OCI-LY1 (cell line): ENCODE data around the gene SLC9C2.
"Not testable (repeated sequence)": the region's sequence is repeated elsewhere in the genome, so short reads cannot be mapped to it uniquely, and the experiment has no call there.

Experiments
- H2AFZ ChIP-seq: fragments of 200-600 bp; sonication (generic), shearing (Covaris generic); 2 replicates; pipeline ENCODE4 v1.6.0; 2014; ENCODE audit warnings: antibody characterized with exemption, mild to moderate bottlenecking, low read length
- H3F3A ChIP-seq: fragments of 200-600 bp; sonication (generic), shearing (Covaris generic); 2 replicates; pipeline ENCODE4 v1.6.0; 2014; ENCODE audit warnings: mild to moderate bottlenecking, antibody characterized with exemption, low read length, moderate library complexity; ENCODE audit not compliant: insufficient read depth
- H3K27ac ChIP-seq: fragments of 200-600 bp; sonication (generic); 2 replicates; pipeline ENCODE4 v1.5.1; 2014; ENCODE audit warnings: low read length, mixed run types, mild to moderate bottlenecking, low read depth; ENCODE audit not compliant: poor library complexity, severe bottlenecking
- H3K27me3 ChIP-seq: fragments of 200-600 bp; sonication (generic); 2 replicates; pipeline ENCODE4 v1.6.0; 2014; ENCODE audit warnings: antibody characterized with exemption, mild to moderate bottlenecking, low read length, moderate library complexity; ENCODE audit not compliant: insufficient read depth
- H3K36me3 ChIP-seq: fragments of 200-600 bp; sonication (generic); 2 replicates; pipeline ENCODE4 v1.6.1; 2014; ENCODE audit warnings: mild to moderate bottlenecking, antibody characterized with exemption, low read length, moderate library complexity, mixed read lengths; ENCODE audit not compliant: insufficient read depth
- H3K4me1 ChIP-seq: fragments of 200-600 bp; sonication (generic); 2 replicates; pipeline ENCODE4 v1.5.1; 2014; ENCODE audit warnings: mild to moderate bottlenecking, low read length, moderate library complexity; ENCODE audit not compliant: insufficient read depth, severe bottlenecking
- H3K4me2 ChIP-seq: fragments of 200-600 bp; sonication (generic), shearing (Covaris generic); 2 replicates; pipeline ENCODE4 v1.6.1; 2014; ENCODE audit warnings: low read length
- H3K4me3 ChIP-seq: fragments of 200-600 bp; sonication (generic); 2 replicates; pipeline ENCODE4 v1.5.1; 2014; ENCODE audit warnings: low read length, low read depth, mild to moderate bottlenecking, mixed read lengths; ENCODE audit not compliant: poor library complexity, severe bottlenecking
- H3K79me2 ChIP-seq: fragments of 200-600 bp; shearing (Covaris generic); 2 replicates; pipeline ENCODE4 v1.6.1; 2016; ENCODE audit warnings: mixed run types, low read length, mixed read lengths; ENCODE audit not compliant: insufficient read depth
- H3K9ac ChIP-seq: fragments of 200-600 bp; sonication (generic), shearing (Covaris generic); 2 replicates; pipeline ENCODE4 v1.6.1; 2014; ENCODE audit warnings: mild to moderate bottlenecking, low read length, mixed read lengths
- H3K9me2 ChIP-seq: fragments of 200-600 bp; sonication (generic), shearing (Covaris generic); 2 replicates; pipeline ENCODE4 v1.6.1; 2014; ENCODE audit warnings: low read depth, mild to moderate bottlenecking, low read length, mixed read lengths
- H3K9me3 ChIP-seq: fragments of 200-600 bp; shearing (Covaris generic); 2 replicates; pipeline ENCODE4 v1.6.1; 2014; ENCODE audit warnings: low read length, mixed read lengths
- H4K20me1 ChIP-seq: fragments of 200-600 bp; sonication (generic), shearing (Covaris generic); 2 replicates; pipeline ENCODE4 v1.6.0; 2016; ENCODE audit warnings: mild to moderate bottlenecking, low read length; ENCODE audit not compliant: insufficient read depth
- CTCF ChIP-seq: fragments of 200-600 bp; sonication (generic), shearing (Covaris generic); IDR thresholded peaks from 2 replicates; pipeline ENCODE4 v1.5.1; 2017; ENCODE audit warnings: mild to moderate bottlenecking, antibody characterized with exemption, low read length, moderate library complexity, mixed read lengths
- EZH2 ChIP-seq: fragments of 200-600 bp; sonication (generic), shearing (Covaris generic); IDR thresholded peaks from 2 replicates; pipeline ENCODE4 v1.8.0; 2017; ENCODE audit warnings: borderline replicate concordance, mixed run types, mild to moderate bottlenecking, antibody characterized with exemption, low read length, moderate library complexity, mixed read lengths

Gene SLC9C2

GRCh38 chr1:173603056-173603591 lies at the start of gene SLC9C2:
Gene SLC9C2, minus strand, starts transcription at chr1:173603072. Its CDS starts 1,296 bp downstream, at chr1:173601776.
- H3K4me3 ChIP-seq = no peak within 1 kb of the TSS

GRCh38 chr1:173648880-173649605 lies 46.2 kb upstream of the SLC9C2 start:
- H2AFZ ChIP-seq = no peak overlapping the region
- H3K27me3 ChIP-seq = no peaks in the 10 kb centered on the region
- H3K9me3 ChIP-seq = no peaks in the 10 kb centered on the region
- no peak overlapping the region for H3K4me3 ChIP-seq
- H4K20me1 ChIP-seq = no peaks in the 10 kb centered on the region
- H3K79me2 ChIP-seq = no peaks in the 10 kb centered on the region
- H3K4me2 ChIP-seq = no peak overlapping the region
- H3K27ac ChIP-seq = no peak overlapping the region
- H3F3A ChIP-seq = no peaks in the 10 kb centered on the region
- H3K9ac ChIP-seq = no peak overlapping the region
- H3K36me3 ChIP-seq = no peaks in the 10 kb centered on the region
- no peak for TF ChIP-seq EZH2
- TF ChIP-seq CTCF = no peak
- no peaks in the 10 kb centered on the region for H3K4me1 ChIP-seq
- H3K9me2 ChIP-seq = no peaks in the 10 kb centered on the region

More at GRCh38 chr1:173603056-173603591, at the start of gene SLC9C2:
- H2AFZ ChIP-seq = no peak within 1 kb of the TSS
- no peak within 1 kb of the TSS for H3K9ac ChIP-seq
- no peaks in the 10 kb centered on the region for H3K9me3 ChIP-seq
- no peaks in the 10 kb centered on the region for H3F3A ChIP-seq
- TF ChIP-seq EZH2 (no peak), CTCF (no peak)
- H3K4me1 ChIP-seq = no peaks in the 10 kb centered on the region
- no peaks in the 10 kb centered on the region for H3K36me3 ChIP-seq
- H3K4me2 ChIP-seq = no peak within 1 kb of the TSS
- H3K9me2 ChIP-seq = no peaks in the 10 kb centered on the region
- no peaks in the 10 kb centered on the region for H4K20me1 ChIP-seq
- no peaks in the 10 kb centered on the region for H3K79me2 ChIP-seq
- H3K27ac ChIP-seq = no peak within 1 kb of the TSS
- no peaks in the 10 kb centered on the region for H3K27me3 ChIP-seq

- H3K36me3 ChIP-seq = no peaks in the 10 kb centered on the region
- no peaks in the 10 kb centered on the region for H3K9me3 ChIP-seq
- no peaks in the 10 kb centered on the region for H3K4me1 ChIP-seq
- no peaks in the 10 kb centered on the region for H3K79me2 ChIP-seq
- TF ChIP-seq CTCF (no peak), EZH2 (no peak)
- H3K4me3 ChIP-seq = no peak overlapping the region
- H3F3A ChIP-seq = no peaks in the 10 kb centered on the region
- no peak overlapping the region for H3K9ac ChIP-seq
- H3K27ac ChIP-seq = no peak overlapping the region
- H4K20me1 ChIP-seq = no peaks in the 10 kb centered on the region
- no peak overlapping the region for H2AFZ ChIP-seq
- no peak overlapping the region for H3K4me2 ChIP-seq
- H3K9me2 ChIP-seq = no peaks in the 10 kb centered on the region
- H3K27me3 ChIP-seq = no peaks in the 10 kb centered on the region
Observed at GRCh38 chr1:173646656-173647055, 43.8 kb upstream of the SLC9C2 start.

GRCh38 chr1:173642450-173643139 lies 39.7 kb upstream of the SLC9C2 start:
- H3K27me3 ChIP-seq, H3K4me3 ChIP-seq, H3K9me3 ChIP-seq, H3K36me3 ChIP-seq, H3K79me2 ChIP-seq, H4K20me1 ChIP-seq, H3K9ac ChIP-seq, H3K9me2 ChIP-seq, H3K27ac ChIP-seq, H2AFZ ChIP-seq, H3K4me1 ChIP-seq, H3F3A ChIP-seq, H3K4me2 ChIP-seq: not testable (repeated sequence)
